Cardiac muscle cell (in vitro differentiated cells and primary cell): ENCODE results near the gene XRCC1. TPM values are rescaled to one million over a fixed set of nuclear protein-coding genes. Genes with fewer than 3 reads are reported as not detected.

Source experiments
- DNase-seq, 2 donors: peaks; one replicate each; pipeline versions ENCODE4 v3.0.0 to v3.0.0-alpha.2; 2010 to 2017; ENCODE audit warnings: low read depth in 1 of 2, low spot score in 1 of 2
- H3K27ac ChIP-seq: fragments of 200-600 bp; sonication (generic); 2 replicates; pipeline ENCODE4 v1.5.1; 2016
- H3K27me3 ChIP-seq: fragments of 200-600 bp; sonication (generic); 2 replicates; pipeline ENCODE4 v1.6.0; 2016; ENCODE audit warnings: control low read depth
- H3K36me3 ChIP-seq: fragments of 200-600 bp; sonication (generic); 2 replicates; pipeline ENCODE4 v1.5.1; 2016; ENCODE audit warnings: control low read depth
- H3K4me1 ChIP-seq: fragments of 200-600 bp; sonication (generic); 2 replicates; pipeline ENCODE4 v1.8.1; 2017; ENCODE audit warnings: low read depth, mild to moderate bottlenecking, mixed run types
- H3K4me3 ChIP-seq: fragments of 200-600 bp; sonication (generic); 2 replicates; pipeline ENCODE4 v1.5.1; 2016; ENCODE audit warnings: mild to moderate bottlenecking
- H3K9me3 ChIP-seq: fragments of 200-600 bp; sonication (generic); 2 replicates; pipeline ENCODE4 v1.5.1; 2017; ENCODE audit warnings: low read depth, mild to moderate bottlenecking, control low read depth
- CTCF ChIP-seq: IDR thresholded peaks from 2 replicates; pipeline ENCODE4 v1.5.1; 2012; ENCODE audit warnings: low read depth, mild to moderate bottlenecking, low read length
- polyA plus RNA-seq: library from polyadenylated mRNA; unstranded; fragments of >200 nt; fragmentation: Nextera tagmentation; extraction: Ambion mirVana; gene quantifications from 2 replicates; pipeline ENCODE4 v1.2.1, GENCODE V29; 2016
- total RNA-seq: library from RNA; depleted of rRNA; stranded (reverse); fragments of >200 nt; gene quantifications from 2 replicates; pipeline ENCODE4 v1.2.3, GENCODE V29; 2016

XRCC1 gene
- total and polyA plus RNA-seq, 2 experiments from 2014 or later = 52.0 to 82.5 TPM

GRCh38 chr19:43598445-43599240 is 23.3 kb upstream of the XRCC1 start:
- peaks cover 3% of the 10 kb centered on the region for H3K36me3 ChIP-seq
- H3K27ac ChIP-seq = no peak overlapping the region
- no peaks in the 10 kb centered on the region for H3K27me3 ChIP-seq
- H3K4me1 ChIP-seq = peaks cover 3% of the 10 kb centered on the region
- DNase-seq = no peak
- no peak overlapping the region for H3K4me3 ChIP-seq
- no peak for TF ChIP-seq CTCF
- H3K9me3 ChIP-seq = no peaks in the 10 kb centered on the region

- no peak overlapping the region for H3K27ac ChIP-seq
- H3K27me3 ChIP-seq = no peaks in the 10 kb centered on the region
- H3K4me1 ChIP-seq = peaks cover 3% of the 10 kb centered on the region
- H3K36me3 ChIP-seq = peaks cover 3% of the 10 kb centered on the region
- no peaks in the 10 kb centered on the region for H3K9me3 ChIP-seq
- TF ChIP-seq CTCF = no peak
- H3K4me3 ChIP-seq = no peak overlapping the region
- no peak for DNase-seq
These were observed 22.5 kb upstream of the XRCC1 start for GRCh38 chr19:43597876-43598275.

- no peaks in the 10 kb centered on the region for H3K27me3 ChIP-seq
- peaks cover 3% of the 10 kb centered on the region for H3K4me1 ChIP-seq
- no peak for DNase-seq
- H3K27ac ChIP-seq = peak overlapping the region; percentile 99
- peaks cover 3% of the 10 kb centered on the region for H3K36me3 ChIP-seq
- no peaks in the 10 kb centered on the region for H3K9me3 ChIP-seq
- no peak for TF ChIP-seq CTCF
- peak overlapping the region; percentile 56 for H3K4me3 ChIP-seq
These were observed 21.6 kb upstream of the XRCC1 start for GRCh38 chr19:43596842-43597461.

- H3K4me3 ChIP-seq = peak within 1 kb of the TSS; percentile 56
- peaks cover 3% of the 10 kb centered on the region for H3K36me3 ChIP-seq
- no peaks in the 10 kb centered on the region for H3K27me3 ChIP-seq
- DNase-seq = peak; percentile 100
- peaks cover 3% of the 10 kb centered on the region for H3K4me1 ChIP-seq
- H3K27ac ChIP-seq = peak within 1 kb of the TSS; percentile 99
- H3K9me3 ChIP-seq = no peaks in the 10 kb centered on the region
- TF ChIP-seq CTCF = no peak
These were observed 20.9 kb upstream of the XRCC1 start, which contains the start of the genes IRGQ and ZNF576 for GRCh38 chr19:43595999-43596841. IRGQ (minus strand) TSS chr19:43596134; CDS start chr19:43595338, 796 bp downstream. ZNF576 (plus strand) TSS chr19:43596595; CDS start chr19:43597109, 514 bp downstream.

- peak overlapping the region; percentile 52 for H3K4me3 ChIP-seq
- peaks cover 3% of the 10 kb centered on the region for H3K4me1 ChIP-seq
- DNase-seq = no peak
- peak overlapping the region; percentile 85 for H3K27ac ChIP-seq
- no peaks in the 10 kb centered on the region for H3K9me3 ChIP-seq
- TF ChIP-seq CTCF = no peak
- H3K36me3 ChIP-seq = peaks cover 3% of the 10 kb centered on the region
- no peaks in the 10 kb centered on the region for H3K27me3 ChIP-seq
These were observed 20.3 kb upstream of the XRCC1 start for GRCh38 chr19:43595605-43595998.
